ENCODE data around the gene ACADS. TPM values are rescaled to one million over a fixed set of nuclear protein-coding genes. Genes with fewer than 3 reads are reported as not detected.

The ACADS gene
- total and polyA plus RNA-seq, 9 of the 15 experiments (the other 6 are each of a cell fraction or from before 2014, with no cell fraction given): 0.06 to 20.3 (median 8.8) TPM

- TF ChIP-seq ZC3H11A (IDR thresholded peaks at IDR 0.05; ENCODE audit: low read depth, low read length) (no peak), ZNF384 (IDR thresholded peaks at IDR 0.05; ENCODE audit: low read depth, low read length) (no peak), CGGBP1 (CRISPR knock-in tag; IDR thresholded peaks at IDR 0.05) (no peak), THRB (CRISPR knock-in tag; conservative IDR thresholded peaks at IDR 0.05) (no peak), CREB5 (CRISPR knock-in tag; IDR thresholded peaks at IDR 0.05) (no peak), TAF9B (IDR thresholded peaks at IDR 0.05; ENCODE audit: partially characterized antibody) (no peak), SP1 (CRISPR knock-in tag; IDR thresholded peaks at IDR 0.05) (no peak), NCOA6 (IDR thresholded peaks at IDR 0.05) (no peak), EP400 (IDR thresholded peaks at IDR 0.05) (no peak)
Measured at GRCh38 chr12:120689397-120690082, 36.1 kb upstream of the ACADS start (continued).

Data from K562 (cell line).